ENCODE results near the gene PDE3B. TPM values are rescaled to one million over a fixed set of nuclear protein-coding genes. Genes with fewer than 3 reads are reported as not detected.
"Not testable (repeated sequence)": the region's sequence is repeated elsewhere in the genome, so short reads cannot be mapped to it uniquely, and the experiment has no call there.

The PDE3B gene
- total RNA-seq, 2 donors from 2014 or later = 21.1 to 23.4 TPM

DNA sequence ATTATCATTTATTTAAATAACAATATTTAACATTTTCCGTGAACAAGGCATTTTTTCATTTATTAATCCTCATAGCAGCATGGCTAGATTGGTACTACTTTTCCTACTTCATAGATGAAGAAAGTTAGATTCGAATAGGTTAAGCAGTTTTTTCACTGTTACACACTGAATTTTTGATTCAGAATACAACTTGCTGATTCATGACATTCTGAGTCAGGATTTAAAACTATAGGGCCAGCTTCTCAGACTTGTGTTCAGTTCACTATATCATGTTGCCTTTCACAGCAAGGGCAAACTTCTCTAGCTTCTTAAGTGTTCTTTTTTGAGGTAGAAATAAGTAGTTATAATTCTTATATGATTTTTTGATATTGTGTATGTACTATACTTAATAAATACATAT is 216.9 kb downstream of the PDE3B start:
- WGBS = 95% methylated on average over 2 of the region's 2 CpGs
- Histone ChIP-seq H3K4me3 (no peak overlapping the region), H3K4me1 (replicated peaks) (no peaks in the 10 kb centered on the region), H3K36me3 (no peaks in the 10 kb centered on the region), H3K27me3 (replicated peaks; ENCODE audit: insufficient read depth) (no peaks in the 10 kb centered on the region), H3K9me3 (no peaks in the 10 kb centered on the region), H3K27ac (no peak overlapping the region)
- DNase-seq (ENCODE audit: low spot score) = no peak
- intact Hi-C loops (cut with DNase I) = no loop called here
- TF ChIP-seq POLR2AphosphoS5 (IDR thresholded peaks at IDR 0.05) (no peak), CTCF (IDR thresholded peaks at IDR 0.05) (no peak), POLR2A (IDR thresholded peaks at IDR 0.05) (no peak)

DNA sequence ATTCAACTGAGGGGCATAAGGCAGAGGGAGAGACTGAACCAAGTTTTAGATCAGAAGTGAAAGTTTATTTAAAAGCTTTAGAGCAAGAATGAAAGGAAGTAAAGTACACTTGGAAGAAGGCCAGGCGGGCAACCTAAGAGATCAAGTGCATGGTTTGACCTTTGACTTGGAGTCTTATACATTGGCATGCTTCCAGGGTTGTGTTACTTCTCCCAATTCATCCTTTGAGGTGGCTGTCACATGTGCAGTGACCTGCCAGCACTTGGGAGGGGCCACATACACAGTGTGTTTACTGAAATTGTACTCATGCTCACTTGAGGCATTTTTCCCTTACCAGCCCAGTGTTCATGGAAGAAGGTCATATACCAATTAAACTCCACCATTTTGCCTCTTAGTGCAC is 218.1 kb downstream of the PDE3B start:
- Histone ChIP-seq H3K36me3 (no peaks in the 10 kb centered on the region), H3K27ac (no peak overlapping the region), H3K27me3 (replicated peaks; ENCODE audit: insufficient read depth) (no peaks in the 10 kb centered on the region), H3K4me3 (no peak overlapping the region), H3K4me1 (replicated peaks) (no peaks in the 10 kb centered on the region), H3K9me3 (no peaks in the 10 kb centered on the region)
- no peak for TF ChIP-seq CTCF (IDR thresholded peaks at IDR 0.05)
- no peak for TF ChIP-seq POLR2A (IDR thresholded peaks at IDR 0.05)
- no peak for TF ChIP-seq POLR2AphosphoS5 (IDR thresholded peaks at IDR 0.05)
- intact Hi-C loops (cut with DNase I) = no loop called here
- DNase-seq (ENCODE audit: low spot score) = no peak
- WGBS = 90% methylated on average over 1 of the region's 1 CpG

DNA sequence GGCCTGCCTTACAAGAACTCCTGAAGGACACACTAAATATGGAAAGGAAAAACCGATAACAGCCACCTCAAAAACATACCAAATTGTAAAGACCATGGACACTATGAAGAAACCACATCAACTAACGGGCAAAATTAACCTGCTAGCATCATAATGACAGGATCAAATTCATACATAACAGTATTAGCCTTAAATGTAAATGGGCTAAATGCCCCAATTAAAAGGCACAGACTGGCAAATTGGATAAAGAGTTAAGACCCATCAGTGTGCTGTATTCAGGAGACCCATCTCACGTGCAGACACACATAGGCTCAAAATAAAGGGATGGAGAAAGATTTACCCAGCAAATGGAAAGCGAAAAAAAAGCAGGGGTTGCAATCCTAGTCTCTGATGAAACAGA is 220.2 kb downstream of the PDE3B start:
- H3K9me3 ChIP-seq; DNase-seq (ENCODE audit: low spot score); H3K36me3 ChIP-seq; H3K4me3 ChIP-seq; H3K4me1 ChIP-seq (replicated peaks); H3K27ac ChIP-seq; H3K27me3 ChIP-seq (replicated peaks; ENCODE audit: insufficient read depth); intact Hi-C loops (cut with DNase I): not testable (repeated sequence)
- WGBS = 98% methylated on average over 4 of the region's 4 CpGs

GRCh38 chr11:14872032-14872431 is 228.4 kb downstream of the PDE3B start:
- no peak overlapping the region for H3K4me3 ChIP-seq
- H3K27ac ChIP-seq = no peak overlapping the region
- H3K9me3 ChIP-seq = no peaks in the 10 kb centered on the region
- no peaks in the 10 kb centered on the region for H3K4me1 ChIP-seq (replicated peaks)
- TF ChIP-seq POLR2AphosphoS5 (IDR thresholded peaks at IDR 0.05) = no peak
- TF ChIP-seq POLR2A (IDR thresholded peaks at IDR 0.05) = no peak
- TF ChIP-seq CTCF (IDR thresholded peaks at IDR 0.05) = no peak
- intact Hi-C loops (cut with DNase I) = no loop called here
- H3K36me3 ChIP-seq = no peaks in the 10 kb centered on the region
- DNase-seq (ENCODE audit: low spot score) = no peak
- H3K27me3 ChIP-seq (replicated peaks; ENCODE audit: insufficient read depth) = no peaks in the 10 kb centered on the region

GRCh38 chr11:14873632-14874031 is 230.0 kb downstream of the PDE3B start:
- no peaks in the 10 kb centered on the region for H3K27me3 ChIP-seq (replicated peaks; ENCODE audit: insufficient read depth)
- TF ChIP-seq CTCF (IDR thresholded peaks at IDR 0.05) (no peak), POLR2A (IDR thresholded peaks at IDR 0.05) (no peak), POLR2AphosphoS5 (IDR thresholded peaks at IDR 0.05) (no peak)
- H3K36me3 ChIP-seq = no peaks in the 10 kb centered on the region
- no peaks in the 10 kb centered on the region for H3K4me1 ChIP-seq (replicated peaks)
- intact Hi-C loops (cut with DNase I) = no loop called here
- no peak for DNase-seq (ENCODE audit: low spot score)
- no peak overlapping the region for H3K27ac ChIP-seq
- WGBS = 88% methylated on average over 4 of the region's 4 CpGs
- H3K4me3 ChIP-seq = no peak overlapping the region
- H3K9me3 ChIP-seq = no peaks in the 10 kb centered on the region

Data from prostate gland (tissue), 2 donors.